HCT116 (cell line): ENCODE results near the gene CTU2. TPM values are rescaled to one million over a fixed set of nuclear protein-coding genes. Genes with fewer than 3 reads are reported as not detected.

Experiments
- ATAC-seq: fragments of 200-7000 bp; cut with Tn5 transposase; 2 replicates; pipeline ENCODE4 v1.9.1; 2020; ENCODE audit warnings: mild to moderate bottlenecking, moderate library complexity
- BruUV-seq: library from RNA; stranded (reverse); fragments of 400-500 nt; replicated peaks from 2 replicates; lab custom pipeline; 2021; lab: Mats Ljungman, UMichigan
- CTCF ChIA-PET: fragments of 300-600 bp; sonication (Branson Sonifier 250); formaldehyde crosslinking; loops from one replicate; lab custom pipeline; 2021; ENCODE audit warnings: antibody characterized with exemption; lab: Charles Lee
- POLR2A ChIA-PET: fragments of 300-600, 350-600 bp; sonication (Branson Sonifier 250); formaldehyde crosslinking; loops from one replicate; lab custom pipeline; 2021; ENCODE audit warnings: antibody characterized with exemption; lab: Charles Lee
- RAD21 ChIA-PET, 2 experiments: fragments of 300-600 bp; sonication (Branson Sonifier 250); formaldehyde crosslinking; loops; one replicate each; lab custom pipeline; 2023; ENCODE audit warnings: low total read pairs in 2 of 2; ENCODE audit not compliant: uncharacterized antibody in 2 of 2, unreplicated experiment in 2 of 2, low non-redundant PET in 1 of 2; lab: Charles Lee
- DNase-seq: peaks from one replicate; pipeline ENCODE4 v3.0.0-alpha.2; 2010; ENCODE audit warnings: low read depth, low spot score
- H2AFZ ChIP-seq: fragments of 200-600 bp; shearing (Covaris generic), sonication (generic); 2 replicates; pipeline ENCODE4 v1.6.1; 2017; ENCODE audit warnings: low read depth, mixed run types, mixed read lengths, antibody characterized with exemption, low read length; ENCODE audit not compliant: poor library complexity, severe bottlenecking
- H3K27ac ChIP-seq: 2 replicates; pipeline ENCODE4 v1.5.1; 2012; ENCODE audit warnings: low read depth, low read length
- H3K27me3 ChIP-seq: fragments of 200-600 bp; sonication (generic); 2 replicates; pipeline ENCODE4 v1.6.1; 2016; ENCODE audit warnings: mixed run types, low read length, mixed read lengths; ENCODE audit not compliant: insufficient read depth
- H3K36me3 ChIP-seq, 2 experiments: fragments of 200-500 bp in 1 of 2; fragments of 200-600 bp in 1 of 2; sonication (Bioruptor generic) in 1 of 2; sonication (generic) in 1 of 2; 2 replicates each; pipeline versions ENCODE4 v1.5.1 to v1.6.1; 2014 to 2016; ENCODE audit warnings: low read length in 2 of 2, inconsistent platforms in 1 of 2, mixed read lengths in 1 of 2, mixed run types in 1 of 2; ENCODE audit not compliant: insufficient read depth in 2 of 2, control insufficient read depth in 1 of 2
- H3K4me1 ChIP-seq, 2 experiments: fragments of 200-600 bp in 1 of 2; sonication (generic) in 1 of 2; 2 replicates each; pipeline versions ENCODE4 v1.5.1 to v1.6.1; 2012 to 2017; ENCODE audit warnings: low read length in 2 of 2, inconsistent platforms in 1 of 2, mild to moderate bottlenecking in 1 of 2, mixed read lengths in 1 of 2, mixed run types in 1 of 2, moderate library complexity in 1 of 2; ENCODE audit not compliant: insufficient read depth in 2 of 2, control insufficient read depth in 1 of 2
- H3K4me2 ChIP-seq: fragments of 200-600 bp; sonication (generic); 2 replicates; pipeline ENCODE4 v1.6.1; 2017; ENCODE audit warnings: mixed run types, low read length, mixed read lengths
- H3K4me3 ChIP-seq, 2 experiments: fragments of 200-600 bp in 1 of 2; sonication (generic) in 1 of 2; replicated peaks in 1 of 2; 2 replicates each; pipeline ENCODE4 v1.5.1; 2011 to 2016; ENCODE audit warnings: low read length in 2 of 2, control low read depth in 1 of 2, low read depth in 1 of 2, mild to moderate bottlenecking in 1 of 2, mixed read lengths in 1 of 2, mixed run types in 1 of 2
- H3K79me2 ChIP-seq: fragments of 200-600 bp; sonication (generic); 2 replicates; pipeline ENCODE4 v1.6.1; 2017; ENCODE audit warnings: mild to moderate bottlenecking, mixed run types, low read length, moderate library complexity, mixed read lengths; ENCODE audit not compliant: insufficient read depth
- H3K9ac ChIP-seq: fragments of 200-600 bp; sonication (generic); 2 replicates; pipeline ENCODE4 v1.6.1; 2016; ENCODE audit warnings: low read length, mixed read lengths
- H3K9me2 ChIP-seq: fragments of 200-600 bp; sonication (generic), shearing (Covaris generic); 2 replicates; pipeline ENCODE4 v1.6.1; 2017; ENCODE audit warnings: mixed run types, mild to moderate bottlenecking, moderate library complexity; ENCODE audit not compliant: insufficient read depth
- H3K9me3 ChIP-seq, 2 experiments: fragments of 200-500 bp in 1 of 2; fragments of 200-600 bp in 1 of 2; sonication (Bioruptor generic) in 1 of 2; sonication (generic) in 1 of 2; 2 replicates each; pipeline ENCODE4 v1.6.1; 2014 to 2017; ENCODE audit warnings: low read length in 2 of 2, mixed read lengths in 2 of 2, inconsistent platforms in 1 of 2, low read depth in 1 of 2, mild to moderate bottlenecking in 1 of 2, mixed run types in 1 of 2, moderate library complexity in 1 of 2; ENCODE audit not compliant: control insufficient read depth in 1 of 2, insufficient read depth in 1 of 2
- H4K20me1 ChIP-seq: fragments of 200-600 bp; sonication (generic), shearing (Covaris generic); 2 replicates; pipeline ENCODE4 v1.6.1; 2017; ENCODE audit warnings: mixed run types, mild to moderate bottlenecking, moderate library complexity; ENCODE audit not compliant: insufficient read depth
- EZH2phosphoT487 ChIP-seq: fragments of 200-600 bp; IDR thresholded peaks from 2 replicates; pipeline ENCODE4 v1.6.1; 2018; ENCODE audit warnings: antibody characterized with exemption, borderline replicate concordance
- FOSL1 ChIP-seq: IDR thresholded peaks from 2 replicates; pipeline ENCODE4 v1.6.1; 2012; ENCODE audit warnings: low read depth
- JUND ChIP-seq: IDR thresholded peaks from 2 replicates; pipeline ENCODE4 v1.6.1; 2012
- MAX ChIP-seq: IDR thresholded peaks from 2 replicates; pipeline ENCODE4 v1.6.1; 2012
- POLR2A ChIP-seq: IDR thresholded peaks from 2 replicates; pipeline ENCODE4 v1.7.0; 2011; ENCODE audit warnings: borderline replicate concordance; ENCODE audit not compliant: insufficient read depth, insufficient read length; ENCODE audit errors: extremely low read depth
- RAD21 ChIP-seq: IDR thresholded peaks from 2 replicates; pipeline ENCODE4 v1.6.1; 2012; ENCODE audit warnings: low read depth, mild to moderate bottlenecking
- REST ChIP-seq: IDR thresholded peaks from 2 replicates; pipeline ENCODE4 v1.6.1; 2012; ENCODE audit warnings: low read depth
- SP1 ChIP-seq: IDR thresholded peaks from 2 replicates; pipeline ENCODE4 v1.6.1; 2012; ENCODE audit warnings: low read depth
- SRF ChIP-seq: IDR thresholded peaks from 2 replicates; pipeline ENCODE4 v1.6.1; 2012; ENCODE audit warnings: low read depth
- TCF7L2 ChIP-seq: IDR thresholded peaks from 2 replicates; pipeline ENCODE4 v1.7.0; 2011; ENCODE audit warnings: borderline replicate concordance, inconsistent platforms; ENCODE audit not compliant: insufficient read depth, insufficient read length; ENCODE audit errors: extremely low read depth
- YY1 ChIP-seq: IDR thresholded peaks from 2 replicates; pipeline ENCODE4 v1.6.1; 2011; ENCODE audit warnings: low read length, low read depth, moderate library complexity, mild to moderate bottlenecking; ENCODE audit not compliant: insufficient replicate concordance; ENCODE audit errors: extremely low read depth
- ZBTB33 ChIP-seq: IDR thresholded peaks from 2 replicates; pipeline ENCODE4 v1.6.1; 2011; ENCODE audit warnings: mild to moderate bottlenecking, low read length, moderate library complexity; ENCODE audit not compliant: insufficient replicate concordance; ENCODE audit errors: extremely low read depth
- intact Hi-C: fragments of 100-400 bp; cut with micrococcal nuclease; formaldehyde crosslinking; loops from 2 replicates; pipeline ENCODE4 v1.10.0; 2022
- total RNA-seq: library from RNA; stranded (reverse); gene quantifications from one replicate; pipeline ENCODE4 v1.2.1, GENCODE V29; 2021; ENCODE audit not compliant: unreplicated experiment

Gene CTU2
- total RNA-seq, 1 experiment from 2014 or later: 71.3 TPM

GRCh38 chr16:88741368-88741767 lies 35.1 kb downstream of the CTU2 start:
- intact Hi-C loops: no loop called here
- no peaks in the 10 kb centered on the region for H3K27me3 ChIP-seq
- H3K27ac ChIP-seq: no peak overlapping the region
- POLR2A ChIA-PET: no interaction called here
- CTCF ChIA-PET: no interaction called here
- H3K36me3 ChIP-seq: peaks cover 6 to 41% of the 10 kb centered on the region in 2 experiments; a peak in 2 of 4 replicates
- H4K20me1 ChIP-seq: peaks cover 5% of the 10 kb centered on the region; the same call in 1 of the 2 replicates
- peaks cover 45% of the 10 kb centered on the region for H3K79me2 ChIP-seq
- H3K4me1 ChIP-seq: peaks cover 0 to 14% of the 10 kb centered on the region in 2 experiments; a peak in 1 of 4 replicates
- no TSS peak for BruUV-seq
- no peak overlapping the region for H3K9ac ChIP-seq
- no peak overlapping the region for H3K4me3 ChIP-seq
- RAD21 ChIA-PET: no interaction called here
- no peak overlapping the region for H2AFZ ChIP-seq
- H3K9me3 ChIP-seq: no peaks in the 10 kb centered on the region
- no peaks in the 10 kb centered on the region for H3K9me2 ChIP-seq
- no peak for ATAC-seq
- TF ChIP-seq EZH2phosphoT487 (no peak), REST (no peak), SRF (no peak), RAD21 (no peak), YY1 (no peak), JUND (no peak), ZBTB33 (no peak), SP1 (no peak), POLR2A (no peak), FOSL1 (no peak), TCF7L2 (no peak), MAX (no peak)
- no peak overlapping the region for H3K4me2 ChIP-seq
- DNase-seq: no peak
